H7 (cell line): Measurements from ENCODE around the gene FGF12. TPM values are rescaled to one million over a fixed set of nuclear protein-coding genes. Genes with fewer than 3 reads are reported as not detected.

Source experiments
- DNase-seq: peaks from one replicate; pipeline ENCODE4 v3.0.0; 2012
- H3K27me3 ChIP-seq: 2 replicates; pipeline ENCODE4 v1.6.0; 2011; ENCODE audit warnings: mild to moderate bottlenecking, low read length; ENCODE audit not compliant: control insufficient read depth, insufficient read depth
- H3K36me3 ChIP-seq: replicated peaks from 2 replicates; pipeline ENCODE4 v1.5.1; 2011; ENCODE audit warnings: low read length; ENCODE audit not compliant: control insufficient read depth, insufficient read depth
- H3K4me3 ChIP-seq: 2 replicates; pipeline ENCODE4 v1.5.1; 2011; ENCODE audit warnings: low read depth, mild to moderate bottlenecking, control low read depth, low read length, moderate library complexity; ENCODE audit not compliant: insufficient read depth
- total RNA-seq: library from RNA; depleted of rRNA; stranded (reverse); fragments of >200 nt; shearing (Covaris generic); gene quantifications from 2 replicates; pipeline ENCODE4 v1.2.3, GENCODE V29; 2014

Gene FGF12
- total RNA-seq, 1 experiment from 2014 or later = 9.6 TPM

DNA sequence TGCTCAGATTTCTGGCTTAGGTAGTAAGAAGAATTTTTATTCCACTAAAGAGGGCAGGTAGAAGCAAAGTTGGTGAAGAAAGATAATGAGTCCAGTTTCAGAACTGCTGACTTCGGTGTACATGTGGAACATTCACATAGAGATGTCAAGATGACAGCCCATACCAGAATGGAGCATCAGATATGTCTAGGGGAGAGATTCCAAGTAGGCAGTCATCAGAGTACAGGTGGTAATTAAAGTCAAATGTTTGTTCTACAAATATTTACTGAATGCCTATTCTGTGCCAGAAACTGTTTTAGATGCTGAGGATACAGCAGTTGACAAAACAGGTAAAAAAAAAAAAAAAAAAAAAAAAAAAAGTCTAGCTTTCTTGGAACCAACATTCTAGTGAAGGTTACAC, 81.9 kb downstream of the FGF12 start:
- no peak overlapping the region for H3K4me3 ChIP-seq
- no peaks in the 10 kb centered on the region for H3K36me3 ChIP-seq
- no peak for DNase-seq
- no peaks in the 10 kb centered on the region for H3K27me3 ChIP-seq

DNA sequence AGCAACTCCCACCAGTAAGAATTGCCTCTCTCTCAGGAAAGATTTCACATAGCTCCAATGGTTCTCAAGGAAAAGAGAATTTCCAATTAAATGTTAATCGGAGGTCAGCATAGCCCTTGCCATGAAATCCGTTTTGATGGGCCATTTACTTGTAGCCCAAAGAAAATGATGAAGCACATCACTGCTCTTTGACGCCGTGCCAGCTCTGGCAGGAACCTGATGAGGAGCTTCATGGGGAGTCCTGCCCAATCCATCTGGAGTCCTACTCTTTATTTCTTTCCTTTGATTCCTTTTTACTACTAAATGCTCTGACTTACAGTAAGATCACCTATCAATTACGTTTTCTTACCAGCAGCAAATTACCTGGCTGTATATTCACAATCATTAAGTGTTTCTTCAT, 84.7 kb downstream of the FGF12 start:
- no peaks in the 10 kb centered on the region for H3K27me3 ChIP-seq
- H3K36me3 ChIP-seq = no peaks in the 10 kb centered on the region
- DNase-seq = no peak

DNA sequence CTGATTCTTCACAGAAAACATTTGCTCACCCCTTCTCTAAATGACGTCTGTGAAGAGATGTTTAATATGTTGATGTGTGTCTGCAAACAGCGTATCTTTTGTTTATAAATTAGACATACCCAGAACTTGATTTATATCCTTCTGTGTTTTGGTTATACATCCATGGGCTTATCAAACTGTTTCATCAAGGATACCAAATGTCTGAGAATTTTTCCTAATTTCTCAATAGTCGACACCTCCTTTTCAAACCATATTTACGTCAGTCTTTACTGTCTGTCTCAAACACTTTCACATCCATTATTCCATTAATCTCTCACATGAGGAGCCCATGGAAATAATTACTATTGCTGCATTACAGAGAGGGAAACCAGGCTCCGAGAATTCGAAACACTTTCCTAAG, 85.4 kb downstream of the FGF12 start:
- no peaks in the 10 kb centered on the region for H3K27me3 ChIP-seq
- no peak for DNase-seq
- no peaks in the 10 kb centered on the region for H3K36me3 ChIP-seq
- H3K4me3 ChIP-seq = no peak overlapping the region

More for the DNA sequence above, 84.7 kb downstream of the FGF12 start:
- no peak overlapping the region for H3K4me3 ChIP-seq

DNA sequence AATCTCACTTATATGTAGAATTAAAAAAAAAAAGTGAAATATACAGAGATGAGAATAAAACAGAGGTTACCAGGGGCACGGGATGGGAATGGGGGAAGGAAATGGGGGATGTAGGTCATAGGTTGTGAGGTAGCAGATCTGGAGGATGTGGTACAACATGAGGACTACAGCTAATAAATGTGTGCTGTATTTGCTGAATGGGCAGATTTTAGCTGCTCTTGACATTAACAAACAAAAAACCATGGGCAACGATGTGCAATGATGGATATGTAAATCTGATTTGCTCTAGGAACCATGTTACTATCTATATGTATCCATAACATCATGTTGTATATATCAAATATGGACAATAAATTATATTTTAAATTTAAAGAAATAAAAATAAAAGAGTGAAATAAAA, 87.4 kb downstream of the FGF12 start:
- Histone ChIP-seq H3K36me3 (no peaks in the 10 kb centered on the region), H3K4me3 (no peak overlapping the region), H3K27me3 (no peaks in the 10 kb centered on the region)
- no peak for DNase-seq

DNA sequence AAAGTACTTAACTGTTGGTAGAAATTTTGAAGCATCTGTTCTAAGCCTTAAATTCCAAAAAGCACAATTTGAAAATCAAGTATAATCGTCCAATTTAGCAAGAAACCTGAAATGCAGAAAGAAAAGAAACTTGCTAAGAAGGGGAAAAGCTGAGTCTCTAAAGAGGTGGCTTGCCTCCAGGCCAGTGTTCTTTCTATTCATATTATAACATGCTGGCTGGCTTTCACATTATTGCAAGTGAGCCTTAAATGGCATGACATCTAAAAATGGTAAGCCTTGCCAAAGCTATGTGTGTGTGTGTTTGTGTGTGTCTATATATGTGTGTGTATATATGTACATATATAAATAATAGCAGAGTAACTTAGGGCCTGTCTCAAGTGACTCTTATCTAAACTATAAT, 89.5 kb downstream of the FGF12 start:
- Histone ChIP-seq H3K36me3 (no peaks in the 10 kb centered on the region), H3K27me3 (no peaks in the 10 kb centered on the region), H3K4me3 (no peak overlapping the region)
- DNase-seq = no peak

DNA sequence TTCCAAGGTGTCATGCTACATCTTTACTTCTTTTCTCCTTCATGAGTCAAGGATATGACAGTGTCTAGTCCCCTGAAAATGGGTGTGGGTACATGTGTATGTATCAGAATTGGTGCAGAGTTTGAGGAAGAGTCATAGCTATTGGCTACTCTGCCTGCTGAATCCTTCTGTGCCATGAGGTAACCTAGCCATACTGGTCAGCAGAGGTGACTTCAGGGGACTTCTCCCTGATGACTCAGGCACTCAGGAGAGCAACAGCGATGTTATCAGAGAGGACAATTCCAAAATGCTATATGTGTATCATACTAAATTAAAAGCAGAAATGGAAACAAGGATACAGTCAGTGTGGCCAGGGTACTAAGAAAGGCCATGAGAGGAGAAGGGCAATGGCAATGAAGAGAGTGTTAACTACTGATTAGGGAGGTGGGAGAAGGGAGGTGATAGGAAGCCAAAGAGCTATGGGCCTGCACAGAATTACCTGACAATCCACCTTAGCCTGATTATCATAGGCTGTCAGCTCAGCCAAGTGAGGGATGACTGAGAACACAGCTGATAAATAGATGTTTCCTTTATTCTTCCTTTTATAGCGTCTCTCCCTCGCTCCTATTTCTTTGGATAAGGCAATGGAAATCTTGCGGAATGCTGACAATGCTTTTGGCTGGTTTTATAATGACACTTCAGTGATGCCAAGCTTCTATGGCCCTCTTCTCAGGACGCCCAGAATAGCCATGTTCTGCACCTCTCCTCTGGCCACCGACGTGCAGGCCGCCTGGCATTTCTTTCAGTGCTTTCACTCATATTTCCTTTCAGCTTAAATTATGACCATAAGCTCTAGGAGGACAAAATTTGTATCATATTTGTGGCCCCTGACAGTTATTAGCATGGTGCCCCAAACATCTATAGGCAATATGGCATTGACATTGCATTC, 90.6 kb downstream of the FGF12 start:
- DNase-seq = no peak
- Histone ChIP-seq H3K4me3 (no peak overlapping the region), H3K27me3 (no peaks in the 10 kb centered on the region), H3K36me3 (no peaks in the 10 kb centered on the region)

DNA sequence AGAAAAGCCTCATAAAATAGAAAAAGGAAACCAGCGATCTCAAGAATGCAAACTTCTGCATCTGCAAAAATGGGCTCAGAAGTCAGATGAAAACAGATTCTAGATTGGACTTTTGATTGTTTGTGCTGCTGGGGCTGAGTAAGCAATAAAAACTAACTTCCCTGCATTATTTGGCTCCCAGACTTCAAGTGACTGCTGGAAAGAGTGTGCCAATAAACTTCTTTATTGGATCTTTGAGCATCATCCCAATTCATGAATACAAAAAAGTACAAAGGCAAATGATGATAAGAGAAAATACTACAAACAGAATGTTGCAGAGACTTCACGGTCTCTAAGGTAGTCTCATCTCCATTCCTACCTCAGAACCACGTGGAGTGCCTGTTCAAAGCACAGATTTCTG, 97.9 kb downstream of the FGF12 start:
- Histone ChIP-seq H3K4me3 (no peak overlapping the region), H3K27me3 (no peaks in the 10 kb centered on the region), H3K36me3 (no peaks in the 10 kb centered on the region)
- DNase-seq = no peak

DNA sequence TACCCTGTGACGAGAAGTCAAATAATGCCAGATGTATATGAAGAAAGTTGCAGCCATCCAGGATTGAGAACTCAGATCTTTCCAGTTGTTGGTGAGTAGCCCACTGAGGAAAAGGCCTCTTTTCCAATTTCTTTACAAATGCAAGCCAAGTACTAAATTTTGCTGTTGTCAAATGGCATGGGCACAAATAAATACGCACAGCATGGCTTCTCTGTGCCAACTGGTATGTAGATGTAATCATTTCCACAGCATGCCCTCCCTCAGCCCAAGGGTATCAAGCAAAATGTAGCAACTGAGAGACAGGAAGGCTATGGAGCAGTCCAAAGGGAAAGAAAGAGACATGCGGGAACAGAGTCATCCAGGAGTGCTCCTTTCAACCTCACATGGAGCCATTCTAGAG, 105.4 kb downstream of the FGF12 start:
- DNase-seq = no peak
- H3K27me3 ChIP-seq = no peaks in the 10 kb centered on the region
- H3K4me3 ChIP-seq = no peak overlapping the region
- no peaks in the 10 kb centered on the region for H3K36me3 ChIP-seq

DNA sequence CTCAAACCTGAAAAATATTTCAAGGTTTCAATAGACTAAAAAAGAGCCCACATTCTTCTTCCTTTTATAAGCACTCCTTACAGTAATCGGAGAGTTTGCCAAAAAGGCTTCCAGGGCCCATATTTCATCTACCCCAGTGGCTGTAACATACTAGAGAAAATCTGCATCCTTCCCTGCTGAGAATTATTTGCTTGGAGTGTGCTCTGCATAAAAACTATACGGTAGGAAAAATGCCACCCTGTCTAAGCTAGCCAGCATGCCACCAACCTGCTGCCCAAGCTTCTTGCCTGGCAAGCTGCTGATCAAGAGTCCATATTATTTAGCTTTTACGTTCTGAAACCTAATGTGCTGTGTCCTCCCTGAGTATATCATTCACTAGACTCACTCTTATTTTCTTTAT, 107.1 kb downstream of the FGF12 start:
- Histone ChIP-seq H3K36me3 (no peaks in the 10 kb centered on the region), H3K4me3 (no peak overlapping the region), H3K27me3 (no peaks in the 10 kb centered on the region)
- DNase-seq = no peak

DNA sequence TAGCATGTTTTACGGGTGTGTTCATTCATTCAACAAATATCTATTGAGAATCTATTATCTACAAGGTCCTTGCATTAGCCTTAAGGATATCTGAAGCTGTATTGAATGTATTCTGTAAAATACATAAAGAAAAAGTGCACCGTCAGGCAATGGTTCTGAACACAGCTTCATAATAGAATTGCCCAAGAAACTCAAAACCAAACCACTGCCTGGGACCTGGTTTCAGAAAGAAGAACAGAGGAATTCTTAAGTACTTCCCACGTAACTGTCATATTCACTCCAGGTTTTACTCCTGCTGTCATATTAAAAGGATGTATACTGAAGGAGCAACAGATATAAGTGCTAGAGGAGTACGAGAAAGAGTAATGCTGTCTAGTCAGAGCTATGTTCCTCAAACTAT, 115.9 kb downstream of the FGF12 start:
- Histone ChIP-seq H3K36me3 (no peaks in the 10 kb centered on the region), H3K4me3 (no peak overlapping the region)
- DNase-seq = no peak

DNA sequence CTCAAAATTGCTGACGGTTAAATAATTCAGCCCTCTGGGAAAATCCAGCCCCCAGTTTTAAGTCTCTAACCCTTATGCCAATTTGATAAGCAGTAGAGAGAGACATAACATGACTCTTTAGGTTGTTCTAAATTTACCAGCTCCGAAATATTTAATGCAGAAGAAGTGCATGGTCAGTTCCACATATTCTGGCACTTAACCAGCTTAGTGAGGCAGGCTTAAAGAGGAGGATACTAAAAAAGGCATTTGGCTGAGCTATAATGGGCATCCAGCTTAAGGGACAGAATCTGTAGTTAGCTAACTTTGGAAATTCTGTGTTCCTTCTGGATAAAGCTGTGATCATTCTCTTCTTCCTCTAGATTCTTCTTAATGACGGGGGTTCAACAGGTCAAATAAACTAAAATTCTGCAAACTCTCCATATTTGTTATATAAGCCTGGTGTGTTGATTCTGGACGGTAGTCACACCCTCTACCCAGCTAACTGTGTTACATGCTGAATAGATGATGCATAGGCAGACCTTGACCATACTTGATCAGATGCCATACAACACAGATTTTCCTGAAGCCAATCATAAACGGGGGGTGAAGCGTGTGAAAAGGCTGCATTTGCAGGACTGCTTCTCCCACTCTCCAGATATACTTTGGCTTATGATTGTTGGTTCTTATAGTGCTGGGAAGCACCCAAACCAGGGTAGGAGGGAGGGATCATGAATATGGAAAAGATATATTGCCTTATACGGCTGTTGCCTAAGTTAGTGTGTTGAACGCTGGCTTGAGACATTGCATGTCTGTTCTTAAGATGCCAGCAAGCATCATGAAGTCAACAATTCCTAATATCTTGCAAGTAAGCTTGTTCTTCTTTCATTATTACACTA, 118.4 kb downstream of the FGF12 start:
- no peak for DNase-seq
- Histone ChIP-seq H3K36me3 (no peaks in the 10 kb centered on the region), H3K27me3 (no peaks in the 10 kb centered on the region), H3K4me3 (no peak overlapping the region)

More for the DNA sequence above, 115.9 kb downstream of the FGF12 start:
- H3K27me3 ChIP-seq = no peaks in the 10 kb centered on the region

DNA sequence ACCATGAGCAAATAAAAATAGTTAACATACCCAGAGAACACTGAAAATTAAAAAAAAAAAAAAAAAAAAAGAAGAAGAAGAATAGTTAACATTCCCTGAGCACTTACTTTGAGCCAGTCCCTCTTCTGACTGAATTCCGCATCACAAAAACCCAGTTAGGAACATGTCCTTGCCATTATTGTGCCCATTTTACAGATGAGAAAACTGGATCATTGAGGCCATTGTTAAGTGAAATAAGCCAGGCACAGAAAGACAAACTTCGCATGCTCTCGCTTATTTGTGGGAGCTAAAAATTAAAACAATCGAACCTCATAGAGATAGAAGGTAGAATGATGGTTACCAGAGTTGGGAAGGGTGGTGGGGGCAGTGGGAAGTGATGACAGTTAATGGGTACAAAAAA, 119.5 kb downstream of the FGF12 start:
- no peaks in the 10 kb centered on the region for H3K27me3 ChIP-seq
- H3K4me3 ChIP-seq = no peak overlapping the region
- H3K36me3 ChIP-seq = no peaks in the 10 kb centered on the region
- DNase-seq = no peak

DNA sequence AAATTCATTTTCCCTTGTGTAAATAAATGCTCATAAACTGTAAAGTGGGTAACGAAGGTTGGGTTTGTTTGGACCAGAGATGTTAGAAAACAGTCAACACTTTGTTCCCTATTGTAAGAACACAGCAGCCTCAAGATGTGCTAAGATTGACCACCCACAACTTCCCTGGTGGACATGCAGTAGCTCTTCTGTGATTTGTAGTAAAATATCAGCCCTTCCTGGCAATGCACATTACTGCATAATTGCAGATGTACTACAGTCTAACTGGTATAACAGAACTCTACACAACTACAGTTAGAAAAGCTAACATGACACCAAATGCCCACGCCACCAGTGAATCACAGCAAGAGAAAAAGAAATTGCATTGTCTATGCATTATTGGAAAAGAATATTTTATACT, 129.4 kb downstream of the FGF12 start:
- Histone ChIP-seq H3K27me3 (no peaks in the 10 kb centered on the region), H3K4me3 (no peak overlapping the region), H3K36me3 (no peaks in the 10 kb centered on the region)
- no peak for DNase-seq

DNA sequence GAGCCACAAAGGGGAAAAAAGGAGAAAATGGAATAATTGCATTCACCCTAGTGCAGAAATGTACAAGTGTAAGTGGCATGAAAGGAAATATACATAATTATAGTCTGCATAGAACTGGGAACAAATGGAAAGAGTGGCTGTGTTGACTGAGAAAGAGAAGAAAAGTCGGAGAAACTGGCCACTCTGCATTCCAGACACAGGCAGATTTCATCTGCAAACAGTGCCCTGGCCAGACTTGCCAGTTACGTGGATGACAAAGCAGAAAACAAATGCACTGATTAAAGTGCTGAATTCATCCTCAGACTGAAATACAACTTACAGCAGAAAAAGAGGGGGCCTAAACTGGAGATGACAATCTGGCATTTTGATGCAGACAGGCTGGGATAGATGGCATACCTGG, 129.8 kb downstream of the FGF12 start:
- no peak for DNase-seq
- Histone ChIP-seq H3K36me3 (no peaks in the 10 kb centered on the region), H3K27me3 (no peaks in the 10 kb centered on the region), H3K4me3 (no peak overlapping the region)

DNA sequence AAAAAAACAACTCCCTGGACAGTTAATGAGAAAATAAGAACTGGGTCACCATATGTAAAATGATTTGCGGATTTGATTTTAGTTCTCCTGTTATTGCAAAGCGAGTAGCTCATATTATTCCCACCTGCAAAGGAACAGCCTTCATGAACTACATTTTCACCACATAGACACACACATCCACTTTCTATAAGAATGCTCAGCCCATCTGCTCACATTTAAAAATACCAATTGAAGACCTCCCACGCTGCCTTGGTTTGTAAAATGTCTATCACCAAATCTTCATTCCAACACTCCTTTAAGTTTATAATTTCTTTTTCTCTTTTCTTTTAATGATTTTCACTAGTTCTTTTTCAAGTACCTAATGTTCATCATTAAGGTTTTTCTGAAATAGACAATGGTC, 148.6 kb downstream of the FGF12 start:
- Histone ChIP-seq H3K27me3 (no peaks in the 10 kb centered on the region), H3K4me3 (no peak overlapping the region), H3K36me3 (no peaks in the 10 kb centered on the region)
- DNase-seq = no peak
